Hematopoietic multipotent progenitor cell treated with erythropoietin and hydrocortisone succinate and interleukin-3 and kit ligand, for 15 days (in vitro differentiated cells): ENCODE results near the gene PLA1A.
"Not testable (repeated sequence)": the region's sequence is repeated elsewhere in the genome, so short reads cannot be mapped to it uniquely, and the experiment has no call there.

ENCODE experiments used
- DNase-seq: peaks from one replicate; pipeline ENCODE4 v3.0.0-alpha.2; 2015; ENCODE audit warnings: low spot score

PLA1A gene

GRCh38 chr3:119579366-119580066, 18.2 kb upstream of the PLA1A start, which contains the start of gene ADPRH:
ADPRH (plus strand) TSS chr3:119579492; CDS start chr3:119582170, 2,678 bp downstream.
- DNase-seq, result peak; percentile 48

GRCh38 chr3:119580067-119580760, 17.5 kb upstream of the PLA1A start:
- DNase-seq, result no peak

DNA sequence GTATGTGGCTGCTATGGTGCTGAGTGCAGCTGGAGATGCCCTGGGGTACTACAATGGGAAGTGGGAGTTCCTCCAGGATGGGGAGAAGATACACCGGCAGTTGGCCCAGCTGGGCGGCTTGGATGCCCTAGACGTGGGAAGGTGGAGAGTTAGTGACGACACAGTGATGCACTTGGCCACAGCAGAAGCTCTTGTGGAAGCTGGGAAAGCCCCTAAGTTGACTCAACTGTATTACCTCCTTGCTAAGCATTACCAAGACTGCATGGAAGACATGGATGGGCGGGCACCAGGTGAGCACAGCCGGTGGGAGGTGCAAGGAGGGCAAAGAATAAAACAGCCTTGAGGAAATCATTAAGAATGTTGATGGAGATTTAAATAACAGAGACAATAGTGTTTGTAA, 15.5 kb upstream of the PLA1A start:
- no peak for DNase-seq

DNA sequence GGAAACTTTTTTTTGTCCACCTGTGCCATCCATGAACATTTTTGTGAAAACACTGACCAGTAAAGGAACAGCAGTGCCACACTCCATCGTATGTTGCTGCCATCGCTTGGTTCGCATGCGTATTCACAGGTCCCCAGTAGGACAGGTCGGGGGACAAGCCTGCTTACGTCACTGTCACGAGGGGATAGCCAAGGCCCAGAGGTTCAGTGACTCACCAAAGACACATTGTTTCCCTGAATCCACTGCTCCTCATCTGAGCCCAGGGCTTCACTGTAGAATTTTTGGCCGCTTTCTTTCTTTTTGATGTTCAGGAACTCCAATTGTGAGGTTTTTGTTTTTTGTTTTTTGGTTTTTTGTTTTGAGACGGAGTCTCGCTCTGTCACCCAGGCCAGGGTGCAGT, 12.5 kb upstream of the PLA1A start:
- no peak for DNase-seq

DNA sequence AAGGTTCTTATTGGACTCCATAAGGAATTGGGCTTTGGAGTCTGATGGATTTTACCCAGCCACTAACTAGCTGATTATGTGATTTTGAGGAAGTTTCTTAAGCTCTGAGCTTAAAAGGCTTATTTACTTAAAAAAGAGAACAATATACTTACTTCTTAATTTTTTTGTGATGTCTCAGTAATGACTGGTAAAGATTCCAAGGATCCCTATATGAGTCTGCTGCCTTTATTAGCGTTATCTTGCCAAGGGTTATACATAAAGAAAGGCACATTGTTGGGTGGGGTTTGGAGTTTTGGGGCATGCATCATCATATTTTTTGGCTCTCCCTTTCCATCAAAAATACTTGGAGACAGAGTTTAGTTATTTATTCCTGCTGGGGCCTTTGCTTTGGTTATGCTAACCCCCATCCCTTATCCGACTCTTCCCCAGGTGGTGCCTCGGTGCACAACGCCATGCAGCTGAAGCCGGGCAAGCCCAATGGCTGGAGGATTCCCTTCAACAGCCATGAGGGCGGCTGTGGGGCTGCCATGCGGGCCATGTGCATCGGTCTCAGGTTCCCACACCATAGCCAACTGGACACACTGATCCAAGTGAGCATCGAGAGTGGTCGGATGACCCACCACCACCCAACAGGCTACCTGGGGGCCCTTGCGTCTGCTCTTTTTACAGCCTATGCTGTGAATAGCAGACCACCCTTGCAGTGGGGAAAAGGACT, 11.7 kb upstream of the PLA1A start:
- no peak for DNase-seq

GRCh38 chr3:119586733-119587172, 10.9 kb upstream of the PLA1A start:
- no peak for DNase-seq

DNA sequence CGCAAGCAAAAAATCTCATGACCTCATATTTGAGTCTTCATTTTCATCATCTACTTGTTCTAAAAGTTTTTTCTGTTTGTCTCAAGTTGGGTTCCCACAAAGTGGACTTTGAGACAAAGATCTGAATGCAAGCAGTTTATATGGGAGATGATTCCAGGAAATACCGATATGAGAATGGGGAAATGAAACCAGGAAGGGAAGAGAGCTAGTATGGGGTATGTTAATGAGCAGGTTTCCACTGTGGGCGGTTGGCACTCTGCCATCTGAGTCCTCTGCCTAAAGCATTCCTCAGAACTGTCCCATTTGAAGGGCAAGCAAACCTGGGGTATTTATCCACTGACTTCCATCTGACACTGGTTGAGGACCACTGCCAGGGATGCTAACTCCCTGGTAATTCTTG, 9.6 kb upstream of the PLA1A start:
- DNase-seq, result no peak

DNA sequence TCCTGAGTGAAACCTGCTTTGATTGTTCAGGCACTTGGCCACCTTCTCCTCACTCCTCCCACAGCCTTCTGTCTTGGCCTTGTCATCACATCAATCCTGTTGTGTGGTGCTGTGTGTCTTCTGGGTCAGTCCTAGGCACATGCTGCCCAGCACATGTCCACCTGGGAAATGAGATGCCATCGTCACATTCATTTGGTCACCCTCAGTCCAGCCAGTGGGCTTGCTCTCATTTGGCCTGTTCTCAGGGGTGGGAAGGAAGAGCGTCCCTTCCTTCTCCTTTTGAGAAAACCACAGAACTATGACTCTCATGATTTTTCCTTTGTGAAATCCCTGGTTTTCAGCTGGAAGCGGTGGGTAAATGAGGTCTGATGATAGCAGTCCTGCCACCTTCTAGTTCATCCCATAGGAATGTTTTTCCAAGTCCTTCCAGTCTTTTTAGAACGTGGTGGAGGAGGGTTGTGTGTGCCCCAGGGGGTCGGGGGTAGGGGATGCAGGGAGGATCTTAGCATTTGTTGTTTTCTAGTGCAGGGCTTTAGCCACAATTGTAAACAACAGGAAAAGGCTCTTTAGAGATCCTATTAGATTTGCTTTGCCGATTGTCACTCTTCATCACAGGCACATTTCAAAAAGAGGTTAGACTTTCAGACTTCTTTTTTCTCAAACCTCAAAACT, 8.4 kb upstream of the PLA1A start:
- DNase-seq, result no peak

DNA sequence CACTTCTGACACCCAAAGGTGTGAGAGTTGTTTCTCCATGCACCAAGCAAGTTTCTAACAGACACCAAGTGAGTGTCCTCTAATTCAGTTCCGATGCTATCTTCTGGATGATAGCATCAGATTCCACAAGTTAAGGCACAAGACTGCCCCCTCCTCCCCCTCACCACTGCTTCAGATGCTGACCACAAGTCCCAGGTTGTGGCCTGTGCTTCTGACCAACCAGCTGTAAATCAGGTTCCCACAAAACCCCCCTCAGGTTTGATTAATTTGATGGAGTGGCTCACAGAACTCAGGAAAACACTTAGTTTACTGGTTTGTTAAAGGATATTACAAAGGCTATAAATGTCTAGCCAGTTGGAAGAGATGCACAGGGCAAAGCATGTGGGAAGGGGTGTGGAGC, 7.0 kb upstream of the PLA1A start:
- DNase-seq, result no peak

DNA sequence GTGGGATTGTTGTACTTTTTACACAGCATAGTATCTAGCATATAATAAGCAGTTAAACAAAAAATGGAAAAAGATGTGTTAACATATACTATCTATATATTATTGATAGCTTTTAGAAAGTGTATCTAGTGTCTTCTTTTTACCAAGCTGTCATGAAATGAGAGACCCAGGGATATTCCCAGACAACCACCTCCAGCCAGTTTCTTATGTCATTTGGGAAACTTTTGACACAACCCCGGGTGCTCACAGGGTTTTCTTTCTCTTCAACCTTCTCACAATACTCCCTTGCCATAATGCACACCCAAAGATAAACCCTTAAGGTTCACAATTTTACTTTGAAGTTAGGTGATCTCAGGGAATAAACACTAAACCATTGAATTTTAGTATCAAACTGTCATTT, 4.8 kb upstream of the PLA1A start:
- DNase-seq, result no peak

GRCh38 chr3:119594066-119594465, 3.6 kb upstream of the PLA1A start:
- DNase-seq, result no peak

DNA sequence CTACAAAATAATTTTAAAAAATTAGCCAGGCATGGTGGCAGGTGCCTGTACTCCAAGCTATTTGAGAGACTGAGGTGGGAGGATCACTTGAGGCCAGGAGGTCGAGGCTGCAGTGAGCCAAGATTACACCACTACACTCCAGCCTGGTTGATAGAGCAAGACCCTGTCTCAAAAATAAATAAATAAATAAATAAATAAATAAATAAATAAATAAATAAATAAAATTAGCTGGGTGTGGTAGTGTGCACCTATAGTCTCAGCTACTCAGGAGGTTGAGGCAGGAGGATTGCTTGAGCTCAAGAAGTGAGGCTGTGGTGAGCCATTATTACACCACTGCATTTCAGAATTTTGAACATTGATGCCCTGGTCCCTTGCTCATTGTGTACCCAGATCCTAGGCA, 2.8 kb upstream of the PLA1A start:
- not testable (repeated sequence) for DNase-seq

DNA sequence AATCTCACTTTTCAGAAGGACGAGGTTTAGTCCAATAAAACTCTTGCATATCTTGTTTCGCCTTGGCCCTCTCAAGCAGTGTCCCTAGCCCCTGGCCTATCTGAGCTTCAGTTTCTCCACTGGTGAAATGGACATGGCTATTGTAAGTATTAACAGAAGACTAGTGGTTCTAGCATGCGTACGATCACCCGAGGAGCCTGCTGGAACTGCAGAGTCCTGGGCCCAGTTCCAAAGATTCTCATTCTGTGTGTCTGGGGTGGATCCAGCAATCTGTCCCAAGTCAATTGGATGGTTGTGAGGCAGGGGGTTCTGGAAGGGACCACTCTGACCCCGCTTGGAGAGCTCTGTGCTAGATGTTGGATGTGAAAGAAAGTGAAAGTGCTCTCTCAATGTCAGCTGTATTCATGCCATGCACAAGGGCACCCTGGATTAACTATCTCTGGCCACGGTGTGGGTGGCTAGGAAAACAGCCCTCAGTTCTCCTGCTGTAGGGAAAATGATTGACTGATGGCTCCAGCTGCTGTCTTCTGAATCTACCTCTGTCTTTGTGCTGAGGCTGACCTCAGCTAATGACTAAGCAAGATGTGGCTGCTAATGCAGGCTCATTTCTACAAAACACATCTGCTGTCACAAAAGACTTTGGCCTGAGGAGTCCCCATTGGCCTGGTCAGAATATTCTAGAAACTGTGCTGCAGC, 1.9 kb upstream of the PLA1A start:
- DNase-seq, result no peak

DNA sequence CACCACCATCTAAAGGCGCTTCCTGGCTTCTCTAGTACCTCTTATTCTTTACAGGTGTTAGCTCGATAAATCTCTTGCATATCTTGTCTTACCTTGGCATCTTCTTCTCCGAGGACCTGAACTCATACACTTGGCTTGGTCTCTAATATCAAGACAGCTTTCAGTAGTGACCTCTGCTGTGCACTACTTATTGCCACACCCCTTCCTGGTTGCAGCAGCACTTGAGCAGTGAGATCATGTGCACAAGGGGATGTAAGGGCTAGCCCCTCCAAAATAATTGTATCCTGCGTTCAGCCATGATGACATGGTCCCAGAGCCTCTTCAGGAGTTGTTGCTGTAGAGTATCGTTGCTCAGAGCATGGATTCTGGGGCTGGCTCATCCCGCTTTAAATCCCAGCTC, 1.3 kb upstream of the PLA1A start:
- no peak for DNase-seq

GRCh38 chr3:119598410-119599098, 869 bp downstream of the PLA1A start:
- no peak for DNase-seq

DNA sequence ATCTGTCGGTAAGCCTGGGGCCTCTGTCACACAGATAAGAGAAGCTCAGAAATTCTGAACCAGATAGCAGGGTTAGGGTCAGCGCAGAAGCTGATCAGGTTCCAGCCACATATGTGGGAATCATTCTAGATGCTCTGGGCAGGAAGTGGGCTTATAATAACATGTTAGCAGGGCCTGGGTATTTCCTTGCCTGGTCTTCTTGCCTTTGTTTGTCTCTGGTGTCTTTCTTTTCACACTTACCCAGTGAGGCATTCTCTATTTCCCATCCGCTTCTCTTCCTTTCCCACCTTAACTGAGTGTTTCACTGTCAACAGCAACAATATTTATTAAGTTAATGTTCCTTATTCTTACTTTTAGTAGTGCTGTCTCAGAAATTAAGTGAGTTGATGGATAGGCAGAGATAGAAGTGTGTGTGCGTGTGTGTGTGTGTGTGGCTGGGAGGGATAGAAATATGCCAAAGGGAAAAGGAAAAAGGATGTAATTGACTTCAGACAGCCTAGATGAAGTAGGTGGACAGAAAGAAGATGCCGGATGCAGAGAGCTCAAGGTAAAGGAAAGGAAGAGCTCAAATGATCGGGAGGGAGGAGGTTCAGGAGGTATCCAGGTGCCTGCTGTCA, 2.0 kb downstream of the PLA1A start:
- DNase-seq, result no peak

DNA sequence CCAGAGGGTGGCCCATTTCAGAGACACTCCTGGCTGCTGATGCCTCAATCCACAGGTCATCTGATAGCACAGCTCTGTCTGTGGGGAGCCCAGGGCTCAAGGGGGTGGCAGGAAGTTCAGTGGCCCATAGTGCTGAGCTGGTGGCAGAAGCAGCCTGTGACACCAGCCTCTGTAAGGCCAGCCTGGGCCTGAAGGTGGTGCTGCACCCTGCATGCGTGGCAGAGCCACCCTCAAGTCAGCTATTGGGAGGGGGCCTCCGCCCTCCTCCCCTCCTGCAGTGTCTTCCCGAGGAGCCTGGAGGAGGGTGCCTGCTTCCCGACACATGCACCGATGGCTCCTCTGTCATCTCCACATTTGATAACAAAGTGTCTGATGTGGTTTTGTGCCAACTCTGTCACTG, 3.0 kb downstream of the PLA1A start:
- no peak for DNase-seq

GRCh38 chr3:119601154-119601553, 3.5 kb downstream of the PLA1A start:
- DNase-seq, result no peak

DNA sequence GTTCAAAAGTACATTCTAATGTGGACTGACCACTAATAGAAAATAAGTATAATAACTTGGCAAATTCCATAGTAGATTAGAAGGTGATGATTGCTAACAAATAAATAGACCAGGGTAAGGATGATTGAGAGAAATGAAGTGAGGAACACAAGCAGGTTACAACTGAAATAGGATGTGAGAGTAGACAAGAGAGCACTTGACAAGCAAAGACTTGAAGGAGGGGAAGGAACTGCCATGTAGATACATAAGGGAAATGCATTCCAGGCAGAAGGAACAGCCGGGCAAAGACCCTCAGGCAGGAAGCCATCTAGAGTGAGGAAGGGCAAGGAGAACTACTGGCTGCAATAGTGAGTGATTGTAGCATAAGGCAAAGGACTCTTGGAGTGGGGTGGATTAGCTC, 5.0 kb downstream of the PLA1A start:
- no peak for DNase-seq

GRCh38 chr3:119604878-119605277, 7.2 kb downstream of the PLA1A start:
- no peak for DNase-seq
